Activated CD4-positive, CD25-positive, alpha-beta regulatory T cell treated with anti-CD3 and anti-CD28 coated beads, Interleukin-2, amount 50 U/mL, for 16 hours (primary cell): ENCODE results near the gene CBR4.
"Not testable (repeated sequence)": the region's sequence is repeated elsewhere in the genome, so short reads cannot be mapped to it uniquely, and the experiment has no call there.

Source experiments
- DNase-seq: peaks from one replicate; pipeline ENCODE4 v3.0.0-alpha.2; 2020; ENCODE audit warnings: low read depth, low spot score

CBR4 gene

DNA sequence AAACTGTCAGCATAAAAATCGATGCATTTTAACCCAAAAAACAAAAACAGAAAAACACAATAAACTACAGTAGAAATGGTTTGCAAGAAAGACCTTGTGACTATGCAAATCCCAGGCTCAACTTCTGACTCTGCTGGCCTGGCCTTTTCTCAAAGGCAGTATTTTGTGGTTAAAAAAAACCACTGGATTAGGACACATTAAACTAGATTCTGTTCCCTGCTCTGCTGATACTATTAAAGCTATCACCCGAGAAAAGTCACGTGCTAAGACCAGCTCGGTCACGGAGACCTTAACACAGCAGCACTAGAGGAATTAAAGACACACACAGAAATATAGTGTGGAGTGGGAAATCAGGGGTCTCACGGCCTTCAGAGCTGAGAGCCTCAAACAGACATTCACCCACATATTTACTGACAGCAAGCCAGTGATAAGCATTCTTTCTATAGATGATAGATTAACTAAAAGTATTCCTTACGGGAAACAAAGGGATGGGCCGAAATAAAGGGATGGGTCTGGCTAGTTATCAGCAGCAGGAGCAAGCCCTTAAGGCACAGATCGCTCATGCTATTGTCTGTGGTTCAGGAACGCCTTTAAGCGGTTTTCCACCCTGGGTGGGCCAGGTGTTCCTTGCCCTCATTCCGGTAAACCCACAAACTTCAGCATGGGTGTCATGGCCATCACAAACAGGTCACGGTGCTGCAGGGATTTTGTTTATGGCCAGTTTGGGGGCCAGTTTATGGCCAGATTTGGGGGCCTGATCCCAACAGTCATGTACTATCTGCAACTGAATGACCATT is 16.1 kb downstream of the CBR4 start:
- no peak for DNase-seq

DNA sequence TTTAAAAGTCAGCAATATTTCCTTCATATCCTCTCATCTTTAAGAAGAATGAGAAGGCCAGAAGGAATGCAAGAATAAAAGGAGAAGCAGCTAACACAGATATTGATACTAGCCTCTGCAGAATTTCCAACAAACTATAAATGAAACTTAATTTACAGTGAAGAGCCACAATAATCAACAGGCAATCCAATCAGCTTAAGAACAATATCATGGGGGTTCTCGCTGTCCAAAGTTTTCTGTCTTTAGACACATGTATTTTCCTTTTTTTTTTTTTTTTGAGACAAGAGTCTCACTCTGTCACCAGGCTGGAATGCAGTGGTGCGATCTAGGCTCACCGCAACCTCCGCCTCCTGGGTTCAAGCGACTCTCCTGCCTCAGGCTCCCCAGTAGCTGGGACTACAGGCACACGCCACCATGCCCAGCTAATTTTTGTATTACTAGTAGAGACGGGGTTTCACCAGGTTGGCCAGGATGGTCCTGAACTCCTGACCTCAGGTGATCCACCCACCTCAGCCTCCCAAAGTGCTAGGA is 17.0 kb downstream of the CBR4 start:
- not testable (repeated sequence) for DNase-seq

DNA sequence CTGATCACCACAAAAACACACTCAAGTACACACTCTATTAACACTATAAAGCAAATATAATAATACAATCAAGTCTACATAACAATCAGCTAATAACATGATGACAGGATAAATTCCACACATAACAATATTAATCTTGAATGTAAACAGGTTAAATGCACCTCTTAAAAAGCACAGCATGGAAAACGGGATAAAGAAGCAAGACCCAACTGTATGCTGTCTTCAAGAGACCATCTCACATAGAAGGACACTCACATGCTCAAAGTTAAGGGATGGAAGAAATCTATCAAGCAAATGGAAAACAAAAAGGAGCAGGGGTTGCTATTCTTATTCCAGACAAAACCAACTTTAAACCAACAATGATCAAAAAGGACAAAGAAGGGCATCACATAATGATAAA is 28.1 kb downstream of the CBR4 start:
- DNase-seq = no peak

DNA sequence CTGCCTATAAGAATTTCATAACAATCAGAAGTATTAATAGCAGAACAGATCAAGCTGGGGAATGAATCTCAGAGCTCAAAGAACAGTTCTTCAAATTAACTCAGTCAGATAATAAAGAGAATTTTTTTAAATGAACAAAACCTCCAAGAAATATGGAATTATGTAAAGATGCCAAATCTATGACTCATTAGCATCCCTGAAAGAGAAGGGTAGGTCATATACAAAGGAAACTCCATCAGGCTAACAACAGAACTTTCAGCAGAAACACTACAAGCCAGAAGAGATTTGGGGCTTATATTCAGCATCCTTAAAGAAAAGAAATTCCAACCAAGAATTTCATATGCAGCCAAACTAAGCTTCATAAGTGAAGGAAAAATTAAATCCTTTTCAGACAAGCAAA is 28.6 kb downstream of the CBR4 start:
- DNase-seq = no peak

DNA sequence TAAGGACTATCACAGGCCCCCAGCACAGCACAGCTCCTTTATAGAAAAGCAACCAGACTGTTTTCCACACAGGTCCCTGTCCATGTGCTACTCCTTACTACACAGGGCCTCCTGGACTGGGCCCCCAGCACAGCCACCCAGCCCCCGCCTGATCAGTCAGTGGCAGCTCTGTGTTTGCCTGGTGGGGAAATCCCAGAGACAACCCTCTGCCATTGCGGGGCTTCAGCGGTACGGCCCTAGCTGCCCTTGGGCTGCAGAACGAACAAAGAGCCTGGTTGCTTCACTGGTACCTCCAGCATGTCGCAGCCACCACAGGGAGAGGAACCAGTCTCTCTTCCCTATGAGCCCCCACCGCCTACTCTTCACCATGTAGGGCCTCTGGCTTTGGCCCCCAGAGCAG is 30.7 kb downstream of the CBR4 start:
- no peak for DNase-seq

DNA sequence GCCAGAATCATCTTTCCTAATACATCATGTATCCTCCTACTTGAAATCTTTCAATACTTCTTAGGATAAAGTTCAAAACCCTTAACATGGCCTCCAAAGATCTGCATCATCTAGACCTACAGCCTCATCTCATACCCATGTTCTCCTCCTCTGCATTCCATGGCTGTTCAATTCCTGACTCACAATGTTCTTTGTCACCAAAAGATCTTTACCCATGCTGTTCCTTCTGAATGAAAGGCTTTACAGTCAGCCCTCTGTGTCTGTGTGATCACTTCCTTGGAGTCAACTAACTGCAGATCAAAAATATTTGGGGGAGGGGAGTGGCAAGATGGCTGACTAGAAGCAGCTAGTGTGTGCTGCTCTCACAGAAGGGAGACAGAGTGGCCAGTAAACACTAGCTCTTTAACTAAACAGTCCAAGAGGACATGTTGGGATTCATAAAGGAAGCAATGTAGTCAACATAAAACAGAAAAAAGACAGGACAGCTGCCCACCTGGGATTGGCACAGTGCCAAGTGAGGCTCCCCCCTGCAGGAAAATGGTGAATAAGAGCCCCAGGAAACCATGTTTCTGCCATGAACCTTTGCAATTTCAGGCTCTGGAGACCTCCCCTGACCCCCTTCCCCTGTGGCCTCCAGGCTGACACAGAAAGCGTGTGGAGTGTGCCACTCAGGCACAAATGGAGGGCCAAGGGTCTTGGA is 31.9 kb downstream of the CBR4 start:
- DNase-seq = no peak

DNA sequence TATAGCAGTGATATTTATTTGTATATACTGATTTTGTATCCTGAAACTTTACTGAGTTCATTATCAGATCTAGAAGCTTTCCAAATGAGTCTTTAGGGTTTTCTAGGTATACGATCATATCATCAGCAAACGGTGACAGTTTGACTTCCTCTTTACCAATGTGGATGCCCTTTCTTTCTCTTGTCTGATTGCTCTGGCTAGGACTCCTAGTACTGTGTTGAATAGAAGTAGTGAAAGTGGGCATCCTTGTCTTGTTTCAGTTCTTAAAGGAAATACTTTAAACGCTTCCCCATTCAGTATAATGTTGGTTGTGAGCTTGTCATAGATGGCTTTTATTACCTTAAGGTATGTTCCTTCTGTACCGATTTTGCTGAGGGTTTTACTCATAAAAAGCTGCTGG is 37.5 kb downstream of the CBR4 start:
- DNase-seq = no peak

DNA sequence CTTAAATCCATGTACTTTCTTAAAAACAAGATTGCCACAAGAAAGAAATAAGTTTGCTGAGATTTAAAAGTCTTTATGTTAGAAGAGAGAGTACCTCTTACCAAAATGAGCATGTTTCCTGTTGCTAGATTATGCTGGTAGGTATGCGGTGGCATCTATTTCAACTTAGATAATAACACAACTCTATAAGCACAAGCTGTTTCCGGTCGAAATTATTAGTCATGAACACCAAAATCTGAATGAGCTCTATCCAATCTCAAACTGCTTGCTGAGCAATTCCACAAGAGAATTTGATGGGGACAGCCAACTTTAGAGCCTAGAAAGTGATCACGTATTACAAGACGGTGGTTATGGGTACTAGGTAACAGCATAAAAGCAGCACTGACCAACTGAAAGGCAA is 49.3 kb downstream of the CBR4 start:
- no peak for DNase-seq

DNA sequence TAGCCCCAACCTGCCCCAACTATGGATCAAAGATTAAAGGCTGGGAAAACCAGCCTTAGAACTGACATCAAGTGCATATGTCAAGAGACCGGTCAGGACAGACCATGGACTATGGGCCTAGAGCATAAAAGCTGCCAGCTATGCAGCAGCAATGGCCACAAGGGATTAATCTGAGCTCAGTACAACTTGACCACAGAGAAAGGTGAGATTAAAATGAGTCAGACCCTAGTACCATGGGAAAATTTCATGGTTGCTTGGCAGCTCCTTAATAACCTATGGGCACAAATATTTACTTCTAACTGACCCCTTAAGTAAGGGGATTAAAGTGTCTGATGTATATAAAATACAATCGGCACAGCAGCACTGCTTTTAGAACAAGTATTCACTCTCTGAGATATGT is 54.4 kb downstream of the CBR4 start:
- no peak for DNase-seq

DNA sequence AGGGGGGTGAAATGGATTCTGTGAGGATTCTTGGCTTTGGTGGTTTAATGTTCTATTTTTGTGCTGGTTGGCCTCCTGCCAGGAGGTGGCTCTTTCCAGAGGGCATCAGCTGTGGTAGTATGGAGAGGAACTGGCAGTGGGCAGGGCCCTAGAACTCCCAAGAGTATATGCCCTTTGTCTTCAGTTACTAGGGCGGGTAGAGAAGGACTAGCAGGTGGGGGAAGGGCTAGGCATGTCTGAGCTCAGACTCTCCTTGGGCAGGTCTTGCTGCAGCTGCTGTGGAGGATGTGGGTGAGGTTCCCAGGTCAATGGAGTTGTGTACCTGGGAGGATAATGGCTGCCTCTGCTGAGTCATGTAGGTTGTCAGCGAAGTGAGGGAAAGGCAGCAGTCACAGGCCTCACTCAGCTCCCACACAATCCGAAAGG is 57.2 kb downstream of the CBR4 start:
- not testable (repeated sequence) for DNase-seq

DNA sequence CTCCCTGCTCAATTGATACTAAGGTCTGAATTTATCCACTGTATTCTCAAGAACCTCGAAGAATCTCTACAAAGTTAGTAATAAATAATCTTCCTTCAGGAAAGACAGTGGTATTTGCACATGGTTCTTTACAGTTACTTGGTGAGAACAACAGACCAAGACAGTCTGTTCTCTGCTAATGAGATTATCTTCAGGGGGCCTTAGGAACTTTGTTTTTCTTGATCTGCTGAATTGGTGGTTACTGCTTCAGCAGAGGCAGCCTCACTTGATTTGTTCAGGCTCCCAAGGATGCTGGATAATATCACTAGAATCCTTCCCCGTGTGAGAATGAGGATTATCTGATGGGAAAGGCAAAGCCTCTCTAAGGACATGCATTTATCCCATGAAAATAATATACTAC is 64.8 kb downstream of the CBR4 start:
- no peak for DNase-seq

DNA sequence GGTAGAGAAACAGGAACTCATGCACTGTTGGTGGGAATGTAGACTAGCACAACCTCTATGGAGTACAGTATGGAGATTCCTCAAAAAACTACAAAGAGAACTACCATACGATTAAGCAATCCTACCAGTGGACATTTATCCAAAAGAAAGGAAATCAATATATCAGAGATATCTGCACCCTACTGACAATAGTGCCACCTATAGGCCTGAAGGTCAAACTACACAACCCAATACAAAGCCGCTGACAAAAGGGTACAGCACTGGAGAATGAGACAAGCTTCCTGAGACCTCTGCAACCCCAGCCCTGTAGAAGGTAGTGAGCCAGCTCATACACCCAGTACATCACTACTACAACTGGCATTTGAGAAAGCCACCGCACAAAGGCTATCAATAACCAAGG is 67.1 kb downstream of the CBR4 start:
- DNase-seq = no peak
